Peyer's patch (tissue), 4 donors: ENCODE results near the gene CD160. TPM values are rescaled to one million over a fixed set of nuclear protein-coding genes. Genes with fewer than 3 reads are reported as not detected.

Experiments used
- DNase-seq, 3 donors: peaks; one replicate each; pipeline ENCODE4 v3.0.0-alpha.2; 2017 to 2019
- H3K27ac ChIP-seq, 4 donors: fragments of 200-600 bp; sonication (generic); one replicate each; pipeline ENCODE4 v1.5.1; 2016 to 2019
- H3K27me3 ChIP-seq, 2 donors: fragments of 200-600 bp; sonication (generic); one replicate each; pipeline ENCODE4 v1.5.1; 2019
- H3K36me3 ChIP-seq, 3 donors: fragments of 200-600 bp; sonication (generic); one replicate each; pipeline ENCODE4 v1.5.1; 2016 to 2019
- H3K4me1 ChIP-seq, 4 donors: fragments of 200-600 bp; sonication (generic); one replicate each; pipeline ENCODE4 v1.5.1; 2016 to 2019
- H3K4me3 ChIP-seq, 4 donors: fragments of 200-600 bp; sonication (generic); 1 replicate in 3 of 4; 2 replicates in 1 of 4; pipeline ENCODE4 v1.5.1; 2016 to 2019; ENCODE audit warnings: mild to moderate bottlenecking in 1 of 4
- H3K9me3 ChIP-seq, 4 donors: fragments of 200-600 bp; sonication (generic); one replicate each; pipeline ENCODE4 v1.5.1; 2016 to 2019; ENCODE audit warnings: mild to moderate bottlenecking in 1 of 4
- POLR2A ChIP-seq, 2 donors: fragments of 450-650 bp; IDR thresholded peaks; one replicate each; pipeline ENCODE4 v1.5.1; 2017; ENCODE audit warnings: antibody characterized with exemption in 2 of 2, mild to moderate bottlenecking in 2 of 2, moderate library complexity in 2 of 2
- total RNA-seq, 4 donors: library from RNA; depleted of rRNA; stranded (reverse); fragments of >200 nt; gene quantifications; one replicate each; pipeline ENCODE4 v1.1.0, GENCODE V29; 2016
- TF ChIP-seq, protein P1 (sequence below), 6 experiments: fragments of 450-650 bp in 4 of 6; fragments of 200-600 bp in 2 of 6; sonication (generic) in 1 of 6; IDR thresholded peaks; one replicate each; pipeline ENCODE4 v1.5.1; 2017 to 2019; ENCODE audit warnings: antibody characterized with exemption in 6 of 6, mild to moderate bottlenecking in 3 of 6, moderate library complexity in 1 of 6

CD160 gene
- total RNA-seq, 4 donors from 2014 or later, result 3.3 to 4.4 TPM; not detected in 2

GRCh38 chr1:145729196-145729595 is 9.9 kb downstream of the CD160 start:
- TF ChIP-seq POLR2A (IDR thresholded peaks at IDR 0.05), result no peak
- TF ChIP-seq, protein P1, sequence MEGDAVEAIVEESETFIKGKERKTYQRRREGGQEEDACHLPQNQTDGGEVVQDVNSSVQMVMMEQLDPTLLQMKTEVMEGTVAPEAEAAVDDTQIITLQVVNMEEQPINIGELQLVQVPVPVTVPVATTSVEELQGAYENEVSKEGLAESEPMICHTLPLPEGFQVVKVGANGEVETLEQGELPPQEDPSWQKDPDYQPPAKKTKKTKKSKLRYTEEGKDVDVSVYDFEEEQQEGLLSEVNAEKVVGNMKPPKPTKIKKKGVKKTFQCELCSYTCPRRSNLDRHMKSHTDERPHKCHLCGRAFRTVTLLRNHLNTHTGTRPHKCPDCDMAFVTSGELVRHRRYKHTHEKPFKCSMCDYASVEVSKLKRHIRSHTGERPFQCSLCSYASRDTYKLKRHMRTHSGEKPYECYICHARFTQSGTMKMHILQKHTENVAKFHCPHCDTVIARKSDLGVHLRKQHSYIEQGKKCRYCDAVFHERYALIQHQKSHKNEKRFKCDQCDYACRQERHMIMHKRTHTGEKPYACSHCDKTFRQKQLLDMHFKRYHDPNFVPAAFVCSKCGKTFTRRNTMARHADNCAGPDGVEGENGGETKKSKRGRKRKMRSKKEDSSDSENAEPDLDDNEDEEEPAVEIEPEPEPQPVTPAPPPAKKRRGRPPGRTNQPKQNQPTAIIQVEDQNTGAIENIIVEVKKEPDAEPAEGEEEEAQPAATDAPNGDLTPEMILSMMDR (IDR thresholded peaks at IDR 0.05), result no peak
- H3K36me3 ChIP-seq, result no peaks in the 10 kb centered on the region
- H3K9me3 ChIP-seq, result no peaks in the 10 kb centered on the region
- H3K4me3 ChIP-seq, result no peak overlapping the region
- no peaks in the 10 kb centered on the region for H3K4me1 ChIP-seq
- no peak overlapping the region for H3K27ac ChIP-seq
- DNase-seq, result no peak
- no peaks in the 10 kb centered on the region for H3K27me3 ChIP-seq

DNA sequence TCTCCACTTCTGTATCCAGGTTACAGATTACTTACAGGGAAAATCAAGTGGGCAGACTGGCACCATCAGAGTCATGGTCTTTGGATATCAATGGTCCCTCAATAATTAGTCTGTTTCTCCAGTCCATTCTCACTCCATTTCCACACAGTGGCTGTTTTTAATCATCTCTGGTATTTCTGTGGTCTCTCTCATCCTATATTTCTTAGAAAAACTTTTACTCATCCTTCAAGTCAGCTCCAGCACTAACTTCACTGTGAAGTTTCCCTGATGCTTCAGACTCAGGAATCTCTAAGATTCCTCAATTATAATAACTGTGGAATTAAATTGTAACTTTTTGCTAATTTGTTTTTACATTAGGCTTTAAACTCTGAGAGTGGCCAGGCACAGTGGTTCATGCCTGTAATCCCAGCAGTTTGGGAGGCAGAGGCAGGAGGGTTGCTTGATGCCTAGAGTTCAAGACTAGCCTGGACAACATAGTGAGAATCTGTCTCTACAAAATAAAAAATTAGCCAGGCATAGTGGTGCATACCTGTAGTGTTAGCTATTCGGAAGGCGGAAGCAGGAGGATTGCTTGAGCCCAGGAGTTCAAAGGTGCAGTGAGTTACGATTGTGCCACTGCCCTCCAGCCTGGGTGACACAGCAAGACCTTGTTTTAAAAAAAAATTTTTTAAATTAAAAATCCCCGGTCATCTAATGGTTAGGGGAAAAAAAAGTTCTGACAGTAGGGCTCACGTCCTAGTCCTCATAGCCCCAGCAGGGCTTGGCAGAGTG is 10.6 kb downstream of the CD160 start:
- H3K36me3 ChIP-seq, result no peaks in the 10 kb centered on the region
- TF ChIP-seq POLR2A (IDR thresholded peaks at IDR 0.05), result no peak
- TF ChIP-seq, protein P1 (IDR thresholded peaks at IDR 0.05), result no peak
- DNase-seq, result no peak
- H3K27me3 ChIP-seq, result no peaks in the 10 kb centered on the region
- no peak overlapping the region for H3K27ac ChIP-seq
- H3K4me3 ChIP-seq, result no peak overlapping the region
- no peaks in the 10 kb centered on the region for H3K9me3 ChIP-seq
- no peaks in the 10 kb centered on the region for H3K4me1 ChIP-seq

DNA sequence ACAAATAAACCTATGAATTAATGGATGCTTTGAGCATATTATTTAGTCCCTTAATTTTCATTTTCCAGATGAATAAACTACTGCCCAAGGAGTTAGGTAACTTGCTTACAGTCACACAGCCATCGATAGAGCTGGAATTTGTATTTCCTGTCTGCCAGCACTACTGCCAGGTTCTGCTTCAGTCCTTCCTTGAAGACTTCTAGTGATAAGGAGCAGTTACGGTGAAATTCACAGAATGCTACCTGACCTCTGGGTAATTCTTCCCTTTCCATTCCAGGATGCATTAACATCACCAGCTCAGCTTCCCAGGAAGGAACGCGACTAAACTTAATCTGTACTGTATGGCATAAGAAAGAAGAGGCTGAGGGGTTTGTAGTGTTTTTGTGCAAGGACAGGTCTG is 11.2 kb downstream of the CD160 start:
- Histone ChIP-seq H3K4me3 (no peak overlapping the region), H3K27me3 (no peaks in the 10 kb centered on the region), H3K9me3 (no peaks in the 10 kb centered on the region), H3K27ac (no peak overlapping the region), H3K36me3 (no peaks in the 10 kb centered on the region), H3K4me1 (no peaks in the 10 kb centered on the region)
- no peak for DNase-seq
- no peak for TF ChIP-seq POLR2A (IDR thresholded peaks at IDR 0.05)
- TF ChIP-seq, protein P1 (IDR thresholded peaks at IDR 0.05), result no peak

- no peak for DNase-seq
- Histone ChIP-seq H3K27ac (no peak overlapping the region), H3K36me3 (no peaks in the 10 kb centered on the region), H3K4me3 (no peak overlapping the region), H3K4me1 (no peaks in the 10 kb centered on the region), H3K27me3 (no peaks in the 10 kb centered on the region), H3K9me3 (no peaks in the 10 kb centered on the region)
- no peak for TF ChIP-seq POLR2A (IDR thresholded peaks at IDR 0.05)
- TF ChIP-seq, protein P1 (IDR thresholded peaks at IDR 0.05), result no peak
Observed at GRCh38 chr1:145730900-145731299, 11.6 kb downstream of the CD160 start.

GRCh38 chr1:145736191-145736590 is 16.9 kb downstream of the CD160 start:
- no peak for DNase-seq
- no peak for TF ChIP-seq POLR2A (IDR thresholded peaks at IDR 0.05)
- TF ChIP-seq, protein P1 (IDR thresholded peaks at IDR 0.05), result no peak
- H3K9me3 ChIP-seq, result no peaks in the 10 kb centered on the region
- no peaks in the 10 kb centered on the region for H3K27me3 ChIP-seq
- peaks cover 0 to 2% (median 0%) of the 10 kb centered on the region in 3 donors for H3K36me3 ChIP-seq
- H3K4me3 ChIP-seq, result no peak overlapping the region
- no peaks in the 10 kb centered on the region for H3K4me1 ChIP-seq
- H3K27ac ChIP-seq, result no peak overlapping the region
